ENCODE results near the gene ZNF8.
"Not testable (repeated sequence)": the region's sequence is repeated elsewhere in the genome, so short reads cannot be mapped to it uniquely, and the experiment has no call there.

- TF ChIP-seq, protein P1, sequence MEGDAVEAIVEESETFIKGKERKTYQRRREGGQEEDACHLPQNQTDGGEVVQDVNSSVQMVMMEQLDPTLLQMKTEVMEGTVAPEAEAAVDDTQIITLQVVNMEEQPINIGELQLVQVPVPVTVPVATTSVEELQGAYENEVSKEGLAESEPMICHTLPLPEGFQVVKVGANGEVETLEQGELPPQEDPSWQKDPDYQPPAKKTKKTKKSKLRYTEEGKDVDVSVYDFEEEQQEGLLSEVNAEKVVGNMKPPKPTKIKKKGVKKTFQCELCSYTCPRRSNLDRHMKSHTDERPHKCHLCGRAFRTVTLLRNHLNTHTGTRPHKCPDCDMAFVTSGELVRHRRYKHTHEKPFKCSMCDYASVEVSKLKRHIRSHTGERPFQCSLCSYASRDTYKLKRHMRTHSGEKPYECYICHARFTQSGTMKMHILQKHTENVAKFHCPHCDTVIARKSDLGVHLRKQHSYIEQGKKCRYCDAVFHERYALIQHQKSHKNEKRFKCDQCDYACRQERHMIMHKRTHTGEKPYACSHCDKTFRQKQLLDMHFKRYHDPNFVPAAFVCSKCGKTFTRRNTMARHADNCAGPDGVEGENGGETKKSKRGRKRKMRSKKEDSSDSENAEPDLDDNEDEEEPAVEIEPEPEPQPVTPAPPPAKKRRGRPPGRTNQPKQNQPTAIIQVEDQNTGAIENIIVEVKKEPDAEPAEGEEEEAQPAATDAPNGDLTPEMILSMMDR (IDR thresholded peaks at IDR 0.05; ENCODE audit: low read depth, low read length): not testable (repeated sequence)
- not testable (repeated sequence) for TF ChIP-seq POLR2A (IDR thresholded peaks at IDR 0.05; ENCODE audit: extremely low read depth, insufficient read length)
Observed at GRCh38 chr19:58310685-58311084, 31.9 kb downstream of the ZNF8 start.
